Fibroblast of mammary gland (primary cell): Measurements from ENCODE around the gene INSIG2.

ENCODE experiments used
- DNase-seq: peaks from one replicate; pipeline ENCODE4 v3.0.0-alpha.2; 2010; ENCODE audit warnings: low read depth
- H3K4me3 ChIP-seq: 2 replicates; pipeline ENCODE4 v1.5.1; 2011; ENCODE audit warnings: low read depth, mild to moderate bottlenecking, low read length, moderate library complexity; ENCODE audit not compliant: control insufficient read depth
- CTCF ChIP-seq: conservative IDR thresholded peaks from 2 replicates; pipeline ENCODE4 v1.5.1; 2011; ENCODE audit warnings: low read depth, low read length, inconsistent platforms; ENCODE audit not compliant: control insufficient read depth, insufficient read depth

INSIG2 gene

GRCh38 chr2:118065015-118065706, 23.1 kb upstream of the INSIG2 start:
- DNase-seq: no peak
- TF ChIP-seq CTCF: no peak
- no peak overlapping the region for H3K4me3 ChIP-seq

- H3K4me3 ChIP-seq: no peak overlapping the region
- DNase-seq: no peak
- TF ChIP-seq CTCF: no peak
These were observed 22.3 kb upstream of the INSIG2 start for GRCh38 chr2:118065921-118066511.

GRCh38 chr2:118077636-118078247, 10.5 kb upstream of the INSIG2 start:
- TF ChIP-seq CTCF: no peak
- DNase-seq: no peak
- H3K4me3 ChIP-seq: no peak overlapping the region

DNA sequence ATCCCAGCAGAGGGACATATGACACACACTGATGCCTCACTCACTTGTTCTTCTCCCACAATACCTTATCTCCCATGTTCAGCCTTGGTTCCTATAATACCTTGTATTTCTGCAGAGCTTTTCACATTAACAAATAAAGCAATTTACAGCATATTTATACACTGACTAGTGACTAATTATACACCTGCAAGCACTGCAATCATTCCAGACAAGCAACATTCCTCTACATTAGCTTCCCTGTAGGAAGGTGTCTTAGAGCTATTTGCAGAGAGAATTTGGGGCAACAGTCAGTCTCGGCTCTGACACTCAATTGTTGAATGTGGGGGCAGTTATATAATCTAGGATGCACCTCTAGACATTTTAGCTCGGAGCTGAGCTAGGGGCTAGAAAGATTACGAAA, 9.5 kb upstream of the INSIG2 start:
- no peak overlapping the region for H3K4me3 ChIP-seq
- TF ChIP-seq CTCF: no peak
- DNase-seq: no peak

GRCh38 chr2:118084491-118085089, 3.7 kb upstream of the INSIG2 start:
- TF ChIP-seq CTCF: no peak
- no peak overlapping the region for H3K4me3 ChIP-seq
- no peak for DNase-seq

DNA sequence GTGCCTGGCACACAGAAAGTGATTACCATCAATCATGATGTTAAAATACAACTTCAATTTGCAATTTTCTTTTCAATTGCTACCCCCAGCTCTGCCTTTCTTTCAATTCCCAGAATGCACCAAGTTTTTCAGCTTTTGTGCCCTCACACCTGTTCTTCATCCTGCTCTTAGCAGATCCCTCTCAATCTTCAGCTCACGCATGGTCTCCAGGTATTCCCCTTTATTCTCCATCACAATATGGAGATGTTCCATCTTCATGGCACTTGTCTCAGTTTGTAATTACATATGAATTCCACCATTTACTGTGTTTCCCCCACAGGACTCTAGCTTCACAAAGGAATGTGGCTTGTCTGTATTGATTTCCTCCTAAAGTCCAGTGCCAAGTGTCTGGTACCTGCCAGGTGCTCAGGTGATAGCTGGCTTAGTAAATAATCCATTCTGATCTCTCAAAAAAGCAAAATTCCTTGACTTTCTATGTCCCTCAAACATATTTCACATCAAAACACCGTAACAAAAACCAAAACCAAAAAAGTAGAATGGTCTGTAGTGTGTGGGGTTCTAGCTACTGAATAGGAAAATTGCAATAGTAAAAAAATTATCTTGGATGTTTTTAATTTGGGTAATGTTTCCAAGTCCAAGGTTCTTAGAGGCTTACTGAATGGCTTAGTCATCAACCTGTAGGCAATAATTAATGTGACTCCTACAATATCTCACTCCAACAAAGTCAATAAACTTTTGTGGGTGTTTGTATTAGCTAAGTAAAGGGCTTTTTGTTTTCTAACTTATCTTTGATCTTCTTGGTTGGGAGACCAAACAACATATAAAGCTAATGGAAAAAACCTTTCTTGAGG, 2.9 kb upstream of the INSIG2 start:
- no peak for TF ChIP-seq CTCF
- DNase-seq: no peak
- no peak overlapping the region for H3K4me3 ChIP-seq
